Measurements from ENCODE around the gene PTPRH. TPM values are rescaled to one million over a fixed set of nuclear protein-coding genes. Genes with fewer than 3 reads are reported as not detected.
"Not testable (repeated sequence)": the region's sequence is repeated elsewhere in the genome, so short reads cannot be mapped to it uniquely, and the experiment has no call there.

Gene PTPRH
- total RNA-seq, 1 donor from 2014 or later: not detected

DNA sequence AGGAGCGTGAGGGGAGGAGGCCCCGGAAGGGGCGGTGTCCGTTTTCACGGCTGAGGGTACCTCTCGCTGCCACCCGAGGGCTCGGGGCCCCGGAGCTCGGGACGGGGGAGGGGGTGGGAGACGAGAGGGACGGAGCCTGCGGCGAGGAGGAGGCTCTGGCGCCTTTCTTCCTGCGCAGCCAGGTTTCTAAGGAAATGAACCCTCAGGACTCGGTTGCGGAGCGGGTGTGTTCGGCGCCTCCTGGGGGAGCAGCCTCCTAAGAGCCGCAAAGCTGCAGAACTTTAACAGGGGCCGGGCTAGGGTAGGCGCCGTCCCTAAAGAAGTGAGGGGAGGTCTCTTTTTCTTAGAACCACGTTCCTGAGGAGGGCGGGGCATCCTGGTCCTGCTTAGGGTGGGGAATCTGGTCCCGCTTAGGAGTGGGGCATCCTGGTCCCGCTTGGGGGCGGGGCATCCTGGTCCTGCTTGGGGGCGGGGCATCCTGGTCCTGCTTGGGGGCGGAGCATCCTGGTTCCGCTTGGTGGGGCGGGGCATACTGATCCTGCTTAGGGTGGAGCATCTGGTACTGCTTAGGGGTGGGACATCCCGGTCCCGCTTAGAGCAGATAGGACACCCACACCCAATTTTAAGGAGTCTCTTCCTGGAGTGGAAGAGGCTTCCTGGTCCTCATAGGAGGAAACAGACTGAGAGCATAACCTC, 35.4 kb downstream of the PTPRH start:
- no peak for DNase-seq (ENCODE audit: extremely low spot score, unreplicated experiment)
- no peaks in the 10 kb centered on the region for H3K9me3 Mint-ChIP-seq (ENCODE audit: unreplicated experiment)
- TF ChIP-seq, protein P1, sequence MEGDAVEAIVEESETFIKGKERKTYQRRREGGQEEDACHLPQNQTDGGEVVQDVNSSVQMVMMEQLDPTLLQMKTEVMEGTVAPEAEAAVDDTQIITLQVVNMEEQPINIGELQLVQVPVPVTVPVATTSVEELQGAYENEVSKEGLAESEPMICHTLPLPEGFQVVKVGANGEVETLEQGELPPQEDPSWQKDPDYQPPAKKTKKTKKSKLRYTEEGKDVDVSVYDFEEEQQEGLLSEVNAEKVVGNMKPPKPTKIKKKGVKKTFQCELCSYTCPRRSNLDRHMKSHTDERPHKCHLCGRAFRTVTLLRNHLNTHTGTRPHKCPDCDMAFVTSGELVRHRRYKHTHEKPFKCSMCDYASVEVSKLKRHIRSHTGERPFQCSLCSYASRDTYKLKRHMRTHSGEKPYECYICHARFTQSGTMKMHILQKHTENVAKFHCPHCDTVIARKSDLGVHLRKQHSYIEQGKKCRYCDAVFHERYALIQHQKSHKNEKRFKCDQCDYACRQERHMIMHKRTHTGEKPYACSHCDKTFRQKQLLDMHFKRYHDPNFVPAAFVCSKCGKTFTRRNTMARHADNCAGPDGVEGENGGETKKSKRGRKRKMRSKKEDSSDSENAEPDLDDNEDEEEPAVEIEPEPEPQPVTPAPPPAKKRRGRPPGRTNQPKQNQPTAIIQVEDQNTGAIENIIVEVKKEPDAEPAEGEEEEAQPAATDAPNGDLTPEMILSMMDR (IDR thresholded peaks at IDR 0.05): no peak
- H3K4me1 Mint-ChIP-seq (ENCODE audit: unreplicated experiment): peaks cover 17% of the 10 kb centered on the region
- H3K27ac Mint-ChIP-seq (ENCODE audit: unreplicated experiment): no peak overlapping the region
- peak overlapping the region; percentile 69 for H3K4me3 Mint-ChIP-seq (ENCODE audit: unreplicated experiment)
- H3K36me3 Mint-ChIP-seq (ENCODE audit: unreplicated experiment): no peaks in the 10 kb centered on the region
- H3K27me3 Mint-ChIP-seq (ENCODE audit: unreplicated experiment): peaks cover 36% of the 10 kb centered on the region

DNA sequence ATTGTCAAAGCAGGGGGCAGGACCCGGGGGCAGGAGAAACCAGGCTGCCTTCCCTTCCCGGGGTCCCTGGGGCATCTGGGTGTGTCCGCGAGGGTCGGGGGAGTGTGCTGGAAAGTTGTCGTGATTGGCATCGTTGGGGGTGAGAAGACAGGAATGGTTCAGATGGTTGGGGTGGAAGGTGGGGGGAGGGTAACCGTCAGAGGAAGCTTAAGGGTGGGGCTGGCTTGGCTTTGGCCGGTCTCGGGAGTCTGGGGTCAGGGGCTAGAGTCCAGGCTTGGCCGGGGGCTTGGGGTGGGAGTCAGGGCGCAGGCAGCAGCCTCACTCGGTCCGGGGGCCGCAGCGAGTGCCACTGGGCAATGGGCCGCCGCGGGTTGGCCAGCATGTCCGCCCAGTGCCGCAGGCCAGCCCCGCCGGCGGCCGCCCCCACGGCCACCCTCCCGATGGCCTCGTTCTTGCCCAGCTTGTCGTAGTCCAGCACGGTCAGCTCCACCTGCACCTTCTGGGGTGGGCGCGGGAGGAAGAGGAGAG, 36.1 kb downstream of the PTPRH start:
- Mint-ChIP-seq H3K4me3 (ENCODE audit: unreplicated experiment) (peak overlapping the region; percentile 69), H3K9me3 (ENCODE audit: unreplicated experiment) (no peaks in the 10 kb centered on the region), H3K4me1 (ENCODE audit: unreplicated experiment) (peaks cover 16% of the 10 kb centered on the region), H3K36me3 (ENCODE audit: unreplicated experiment) (no peaks in the 10 kb centered on the region), H3K27ac (ENCODE audit: unreplicated experiment) (peak overlapping the region; percentile 23), H3K27me3 (ENCODE audit: unreplicated experiment) (peaks cover 37% of the 10 kb centered on the region)
- DNase-seq (ENCODE audit: extremely low spot score, unreplicated experiment): no peak
- TF ChIP-seq, protein P1 (IDR thresholded peaks at IDR 0.05): no peak

DNA sequence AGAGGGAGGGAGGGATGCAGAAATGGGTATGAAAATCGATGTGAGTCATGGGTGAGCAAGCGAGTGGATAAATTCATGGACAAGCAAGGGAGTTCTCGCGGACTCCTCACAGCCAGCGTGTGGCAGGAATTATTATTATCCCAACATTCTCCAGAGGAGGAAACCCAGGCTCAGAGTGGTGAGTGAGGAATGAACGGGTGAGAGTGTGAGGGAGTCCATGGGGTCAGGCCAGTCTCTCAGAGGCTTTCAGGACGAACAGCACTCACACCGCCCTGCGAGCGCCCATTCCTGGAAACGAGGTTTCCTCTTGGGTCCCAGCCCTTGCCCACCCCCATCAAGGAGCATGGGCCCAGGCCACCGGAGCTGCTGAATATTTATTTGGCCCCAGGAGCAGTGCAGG, 36.6 kb downstream of the PTPRH start:
- Mint-ChIP-seq H3K9me3 (ENCODE audit: unreplicated experiment) (no peaks in the 10 kb centered on the region), H3K4me1 (ENCODE audit: unreplicated experiment) (peaks cover 16% of the 10 kb centered on the region), H3K27ac (ENCODE audit: unreplicated experiment) (peak overlapping the region; percentile 23), H3K27me3 (ENCODE audit: unreplicated experiment) (peaks cover 37% of the 10 kb centered on the region), H3K36me3 (ENCODE audit: unreplicated experiment) (no peaks in the 10 kb centered on the region), H3K4me3 (ENCODE audit: unreplicated experiment) (peak overlapping the region; percentile 69)
- no peak for DNase-seq (ENCODE audit: extremely low spot score, unreplicated experiment)
- TF ChIP-seq, protein P1 (IDR thresholded peaks at IDR 0.05): no peak

DNA sequence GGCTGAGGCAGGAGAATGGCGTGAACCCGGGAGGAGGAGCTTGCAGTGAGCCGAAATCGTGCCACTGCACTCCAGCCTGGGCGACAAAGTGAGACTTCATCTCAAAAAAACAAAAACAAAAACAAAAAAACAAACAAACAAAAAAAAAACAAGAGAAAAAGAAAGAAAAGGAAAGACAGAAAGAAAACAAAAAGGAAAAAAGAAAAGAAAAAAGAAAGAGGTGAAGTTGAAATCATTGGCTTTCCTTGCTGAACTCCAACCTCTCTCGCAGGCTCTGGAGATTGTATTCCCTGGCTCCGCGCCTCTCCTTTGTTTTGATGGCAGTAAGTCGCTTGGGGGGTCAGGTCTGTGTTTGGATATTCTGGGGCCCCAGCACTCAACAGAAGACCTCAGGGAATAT, 37.0 kb downstream of the PTPRH start:
- DNase-seq (ENCODE audit: extremely low spot score, unreplicated experiment); H3K9me3 Mint-ChIP-seq (ENCODE audit: unreplicated experiment); H3K27ac Mint-ChIP-seq (ENCODE audit: unreplicated experiment); H3K36me3 Mint-ChIP-seq (ENCODE audit: unreplicated experiment): not testable (repeated sequence)
- peaks cover 37% of the 10 kb centered on the region for H3K27me3 Mint-ChIP-seq (ENCODE audit: unreplicated experiment)
- peak overlapping the region; percentile 69 for H3K4me3 Mint-ChIP-seq (ENCODE audit: unreplicated experiment)
- H3K4me1 Mint-ChIP-seq (ENCODE audit: unreplicated experiment): peaks cover 16% of the 10 kb centered on the region

DNA sequence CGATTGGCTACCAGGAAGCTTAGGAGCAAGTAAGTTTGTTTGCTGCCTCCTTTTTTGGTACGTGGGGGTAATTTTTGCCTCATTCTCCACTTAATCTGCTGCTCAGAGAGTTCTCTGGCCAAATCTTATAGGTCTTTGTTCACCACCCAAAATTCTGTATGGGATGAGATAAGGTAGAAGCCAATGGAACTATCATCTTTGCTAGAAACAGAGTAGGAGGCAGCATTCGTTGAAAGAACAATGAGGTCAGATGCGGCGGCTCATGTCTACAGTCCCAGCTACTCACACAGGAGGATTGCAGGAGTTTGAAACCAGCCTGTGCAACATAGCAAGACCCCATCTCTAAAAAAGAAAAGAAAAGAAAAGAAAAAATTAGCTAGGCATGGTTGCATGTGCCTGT, 37.9 kb downstream of the PTPRH start:
- H3K27me3 Mint-ChIP-seq (ENCODE audit: unreplicated experiment): peaks cover 39% of the 10 kb centered on the region
- no peaks in the 10 kb centered on the region for H3K9me3 Mint-ChIP-seq (ENCODE audit: unreplicated experiment)
- TF ChIP-seq, protein P1 (IDR thresholded peaks at IDR 0.05): no peak
- DNase-seq (ENCODE audit: extremely low spot score, unreplicated experiment): no peak
- no peak overlapping the region for H3K27ac Mint-ChIP-seq (ENCODE audit: unreplicated experiment)
- H3K4me1 Mint-ChIP-seq (ENCODE audit: unreplicated experiment): peaks cover 23% of the 10 kb centered on the region
- H3K36me3 Mint-ChIP-seq (ENCODE audit: unreplicated experiment): no peaks in the 10 kb centered on the region
- H3K4me3 Mint-ChIP-seq (ENCODE audit: unreplicated experiment): no peak overlapping the region
